Left ventricle myocardium inferior (tissue), 1 donor: ENCODE measurements around the gene SRPK2. TPM values are rescaled to one million over a fixed set of nuclear protein-coding genes. Genes with fewer than 3 reads are reported as not detected.
"Not testable (repeated sequence)": the region's sequence is repeated elsewhere in the genome, so short reads cannot be mapped to it uniquely, and the experiment has no call there.

Experiments
- DNase-seq: peaks from one replicate; pipeline ENCODE4 v3.0.0-alpha.2; 2020
- H3K27ac ChIP-seq: fragments of 200-600 bp; replicated peaks from 2 replicates; pipeline ENCODE4 v1.8.0; 2021
- H3K27me3 ChIP-seq: fragments of 200-600 bp; 2 replicates; pipeline ENCODE4 v1.8.0; 2021; ENCODE audit warnings: low read depth
- H3K36me3 ChIP-seq: fragments of 200-600 bp; 2 replicates; pipeline ENCODE4 v1.8.0; 2021
- H3K4me1 ChIP-seq: fragments of 200-600 bp; 2 replicates; pipeline ENCODE4 v1.8.0; 2021
- H3K4me3 ChIP-seq: fragments of 200-600 bp; 2 replicates; pipeline ENCODE4 v1.8.0; 2021; ENCODE audit warnings: mild to moderate bottlenecking, moderate library complexity
- H3K9me3 ChIP-seq: fragments of 200-600 bp; replicated peaks from 2 replicates; pipeline ENCODE4 v1.8.0; 2021
- CTCF ChIP-seq: fragments of 200-600 bp; IDR thresholded peaks from 2 replicates; pipeline ENCODE4 v1.8.0; 2021; ENCODE audit warnings: antibody characterized with exemption, mild to moderate bottlenecking, borderline replicate concordance
- intact Hi-C: fragments of 100-400 bp; cut with micrococcal nuclease; formaldehyde crosslinking; loops from one replicate; pipeline ENCODE4 v1.11.0; 2022
- total RNA-seq: library from RNA; stranded (reverse); fragmentation: NEBNext Ultra II Directional; extraction: Animal tissue kit (Norgen Biotek cat#: 25700); gene quantifications from one replicate; pipeline ENCODE4 v1.2.1, GENCODE V29; 2021
- donor health status: DM: no; HTN: yes; CAD: no; lungs with severe emphysema.

SRPK2 gene
- total RNA-seq, 1 donor from 2014 or later, result 34.3 TPM

DNA sequence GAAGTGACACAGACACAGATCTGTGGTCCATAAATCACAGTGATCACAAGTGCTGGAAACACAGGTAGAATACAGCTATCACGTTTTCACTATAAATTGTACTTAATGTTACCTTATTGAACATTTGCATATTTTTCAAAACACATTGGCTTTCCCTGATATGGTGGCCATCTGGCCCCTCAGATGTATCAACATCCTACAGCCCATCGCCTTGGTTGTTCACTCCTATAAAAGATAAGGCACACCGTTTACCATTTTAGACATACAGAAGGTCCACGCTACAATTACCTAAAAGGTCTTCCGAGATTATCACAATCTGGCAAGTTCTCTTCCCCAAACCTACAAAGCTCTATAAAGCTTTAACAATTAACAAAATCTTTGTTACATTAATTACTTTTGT is 91.4 kb downstream of the SRPK2 start:
- no peak for DNase-seq
- H3K27me3 ChIP-seq, result no peaks in the 10 kb centered on the region
- H3K27ac ChIP-seq, result no peak overlapping the region
- no peaks in the 10 kb centered on the region for H3K36me3 ChIP-seq
- H3K4me3 ChIP-seq, result no peak overlapping the region
- H3K4me1 ChIP-seq, result peaks cover 14% of the 10 kb centered on the region
- no peak for TF ChIP-seq CTCF
- no peaks in the 10 kb centered on the region for H3K9me3 ChIP-seq
- intact Hi-C loops, result no loop called here

DNA sequence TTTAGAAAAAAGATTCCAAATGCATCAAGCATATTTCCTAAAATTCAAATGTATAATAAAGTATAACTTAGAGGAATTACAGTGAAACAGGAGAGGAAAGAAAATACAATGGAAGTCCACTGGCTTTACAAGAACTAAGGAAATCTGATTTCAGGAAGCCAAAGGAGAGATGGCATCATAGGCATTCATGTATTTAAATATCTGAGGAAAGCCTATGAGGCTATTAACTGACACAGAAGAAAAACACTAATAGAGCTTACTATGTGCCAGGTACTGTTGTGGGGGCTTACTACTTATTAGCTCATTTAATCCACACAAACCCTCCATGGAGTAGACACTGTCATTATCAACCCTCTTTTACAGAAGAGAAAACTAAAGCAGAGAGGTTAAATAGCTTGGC is 92.2 kb downstream of the SRPK2 start:
- DNase-seq, result no peak
- H3K27ac ChIP-seq, result no peak overlapping the region
- peaks cover 14% of the 10 kb centered on the region for H3K4me1 ChIP-seq
- no peaks in the 10 kb centered on the region for H3K36me3 ChIP-seq
- intact Hi-C loops, result no loop called here
- no peaks in the 10 kb centered on the region for H3K27me3 ChIP-seq
- no peak for TF ChIP-seq CTCF
- H3K4me3 ChIP-seq, result no peak overlapping the region
- H3K9me3 ChIP-seq, result no peaks in the 10 kb centered on the region

DNA sequence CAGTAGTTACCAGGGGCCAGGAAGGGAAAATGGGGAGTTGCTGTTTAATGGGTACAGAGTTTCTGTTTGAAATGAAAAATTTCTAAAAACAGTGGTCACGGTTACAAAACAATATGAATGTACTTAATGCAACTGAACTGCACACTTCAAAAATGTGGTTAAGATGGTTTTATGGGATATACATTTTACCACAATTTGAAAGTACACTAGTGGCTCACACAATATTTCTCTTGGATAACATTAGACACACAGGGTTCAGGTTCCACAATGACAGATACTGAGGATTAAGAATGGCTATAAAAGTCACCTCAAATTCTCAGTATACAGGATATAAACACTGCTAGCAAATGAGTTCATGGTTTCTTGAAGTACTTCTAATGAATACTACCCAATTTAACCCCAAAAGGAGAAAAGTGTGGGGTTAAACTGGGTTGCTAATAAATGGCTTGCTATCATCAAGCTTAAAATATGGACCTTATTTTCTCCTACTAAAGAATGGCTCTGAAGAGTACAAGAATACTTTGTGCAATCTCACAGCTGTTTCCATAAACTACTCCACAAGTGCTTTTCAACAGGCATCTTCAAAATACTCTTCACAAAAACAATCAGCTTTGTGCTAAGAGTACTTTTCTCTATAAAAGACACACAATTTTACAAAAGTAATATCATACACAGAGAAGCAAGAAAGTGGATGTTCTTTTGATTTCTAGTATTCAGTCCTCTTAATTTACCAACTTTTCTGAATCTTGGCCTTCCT is 92.9 kb downstream of the SRPK2 start:
- Histone ChIP-seq H3K9me3 (no peaks in the 10 kb centered on the region), H3K36me3 (no peaks in the 10 kb centered on the region), H3K27ac (no peak overlapping the region), H3K4me1 (peaks cover 14% of the 10 kb centered on the region), H3K4me3 (no peak overlapping the region), H3K27me3 (no peaks in the 10 kb centered on the region)
- TF ChIP-seq CTCF, result no peak
- no peak for DNase-seq
- intact Hi-C loops, result no loop called here

GRCh38 chr7:105294482-105294881 is 94.2 kb downstream of the SRPK2 start:
- intact Hi-C loops, H3K9me3 ChIP-seq, H3K36me3 ChIP-seq, DNase-seq, H3K4me3 ChIP-seq, H3K27me3 ChIP-seq, H3K27ac ChIP-seq: not testable (repeated sequence)
- H3K4me1 ChIP-seq, result peaks cover 14% of the 10 kb centered on the region

- Histone ChIP-seq H3K9me3 (no peaks in the 10 kb centered on the region), H3K4me1 (no peaks in the 10 kb centered on the region), H3K4me3 (no peak overlapping the region), H3K27me3 (no peaks in the 10 kb centered on the region), H3K27ac (no peak overlapping the region), H3K36me3 (no peaks in the 10 kb centered on the region)
- no peak for TF ChIP-seq CTCF
- no peak for DNase-seq
- intact Hi-C loops, result no loop called here
Measured at GRCh38 chr7:105289704-105290103, 99.0 kb downstream of the SRPK2 start.

GRCh38 chr7:105286441-105286840 is 102.3 kb downstream of the SRPK2 start:
- no peak for TF ChIP-seq CTCF
- no peaks in the 10 kb centered on the region for H3K9me3 ChIP-seq
- H3K27ac ChIP-seq, result no peak overlapping the region
- no peaks in the 10 kb centered on the region for H3K36me3 ChIP-seq
- intact Hi-C loops, result no loop called here
- no peak for DNase-seq
- peaks cover 10% of the 10 kb centered on the region for H3K4me1 ChIP-seq
- H3K4me3 ChIP-seq, result no peak overlapping the region
- H3K27me3 ChIP-seq, result no peaks in the 10 kb centered on the region
